Measurements from ENCODE around the gene SPATA6.

The SPATA6 gene

DNA sequence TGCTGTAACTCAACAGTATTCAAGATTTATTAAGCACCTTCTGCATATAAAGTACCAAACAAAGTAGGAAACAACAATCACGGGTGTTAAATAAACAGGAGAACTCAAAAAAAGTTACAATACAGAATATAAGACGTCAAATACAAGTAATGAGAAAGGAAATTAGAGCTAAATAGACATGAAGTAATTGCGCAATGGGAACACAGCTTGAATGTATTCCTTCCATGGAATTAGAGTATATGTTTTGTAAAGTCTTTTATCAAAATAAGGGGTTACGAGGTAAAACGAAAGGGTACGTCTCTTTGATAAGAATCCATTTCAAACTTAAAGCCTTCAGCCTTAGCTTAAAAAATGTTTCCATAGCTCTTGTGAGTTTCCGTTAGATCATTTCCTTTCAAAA is 109.1 kb downstream of the SPATA6 start:
- TF ChIP-seq ZNF565 (CRISPR knock-in tag; conservative IDR thresholded peaks at IDR 0.05; ENCODE audit: low read depth) (no peak), ISL1 (CRISPR knock-in tag; IDR thresholded peaks at IDR 0.05) (no peak), BACH2 (CRISPR knock-in tag; IDR thresholded peaks at IDR 0.05; ENCODE audit: borderline replicate concordance) (no peak), ZC3H10 (CRISPR knock-in tag; IDR thresholded peaks at IDR 0.05) (no peak)
- ATAC-seq = no peak

- no peak for TF ChIP-seq PPARA (CRISPR knock-in tag; IDR thresholded peaks at IDR 0.05; ENCODE audit: borderline replicate concordance)
- TF ChIP-seq, protein P1, sequence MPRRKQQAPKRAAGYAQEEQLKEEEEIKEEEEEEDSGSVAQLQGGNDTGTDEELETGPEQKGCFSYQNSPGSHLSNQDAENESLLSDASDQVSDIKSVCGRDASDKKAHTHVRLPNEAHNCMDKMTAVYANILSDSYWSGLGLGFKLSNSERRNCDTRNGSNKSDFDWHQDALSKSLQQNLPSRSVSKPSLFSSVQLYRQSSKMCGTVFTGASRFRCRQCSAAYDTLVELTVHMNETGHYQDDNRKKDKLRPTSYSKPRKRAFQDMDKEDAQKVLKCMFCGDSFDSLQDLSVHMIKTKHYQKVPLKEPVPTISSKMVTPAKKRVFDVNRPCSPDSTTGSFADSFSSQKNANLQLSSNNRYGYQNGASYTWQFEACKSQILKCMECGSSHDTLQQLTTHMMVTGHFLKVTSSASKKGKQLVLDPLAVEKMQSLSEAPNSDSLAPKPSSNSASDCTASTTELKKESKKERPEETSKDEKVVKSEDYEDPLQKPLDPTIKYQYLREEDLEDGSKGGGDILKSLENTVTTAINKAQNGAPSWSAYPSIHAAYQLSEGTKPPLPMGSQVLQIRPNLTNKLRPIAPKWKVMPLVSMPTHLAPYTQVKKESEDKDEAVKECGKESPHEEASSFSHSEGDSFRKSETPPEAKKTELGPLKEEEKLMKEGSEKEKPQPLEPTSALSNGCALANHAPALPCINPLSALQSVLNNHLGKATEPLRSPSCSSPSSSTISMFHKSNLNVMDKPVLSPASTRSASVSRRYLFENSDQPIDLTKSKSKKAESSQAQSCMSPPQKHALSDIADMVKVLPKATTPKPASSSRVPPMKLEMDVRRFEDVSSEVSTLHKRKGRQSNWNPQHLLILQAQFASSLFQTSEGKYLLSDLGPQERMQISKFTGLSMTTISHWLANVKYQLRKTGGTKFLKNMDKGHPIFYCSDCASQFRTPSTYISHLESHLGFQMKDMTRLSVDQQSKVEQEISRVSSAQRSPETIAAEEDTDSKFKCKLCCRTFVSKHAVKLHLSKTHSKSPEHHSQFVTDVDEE (CRISPR knock-in tag; IDR thresholded peaks at IDR 0.05) = no peak
- TF ChIP-seq GLIS3 (CRISPR knock-in tag; IDR thresholded peaks at IDR 0.05) = no peak
- no peak for TF ChIP-seq TOX (CRISPR knock-in tag; IDR thresholded peaks at IDR 0.05; ENCODE audit: borderline replicate concordance)
- no peak for TF ChIP-seq ARNTL (CRISPR knock-in tag; IDR thresholded peaks at IDR 0.05; ENCODE audit: borderline replicate concordance, low read depth)
- TF ChIP-seq ZFP30 (CRISPR knock-in tag; IDR thresholded peaks at IDR 0.05) = no peak
- no peak for TF ChIP-seq ZC3H10 (CRISPR knock-in tag; IDR thresholded peaks at IDR 0.05)
- ATAC-seq = no peak
These were observed 115.1 kb downstream of the SPATA6 start for GRCh38 chr1:48356901-48357300.

- TF ChIP-seq OSR1 (CRISPR knock-in tag; IDR thresholded peaks at IDR 0.05) (no peak), ZFP3 (CRISPR knock-in tag; IDR thresholded peaks at IDR 0.05) (no peak), ZC3H10 (CRISPR knock-in tag; IDR thresholded peaks at IDR 0.05) (no peak), ZFP30 (CRISPR knock-in tag; IDR thresholded peaks at IDR 0.05) (no peak), CSDC2 (CRISPR knock-in tag; IDR thresholded peaks at IDR 0.05) (no peak), CSRNP3 (CRISPR knock-in tag; IDR thresholded peaks at IDR 0.05) (no peak), SNAI2 (CRISPR knock-in tag; IDR thresholded peaks at IDR 0.05) (no peak), ISL1 (CRISPR knock-in tag; IDR thresholded peaks at IDR 0.05) (no peak), ARNTL (CRISPR knock-in tag; IDR thresholded peaks at IDR 0.05; ENCODE audit: borderline replicate concordance, low read depth) (no peak), ZNF565 (CRISPR knock-in tag; conservative IDR thresholded peaks at IDR 0.05; ENCODE audit: low read depth) (no peak), TOX (CRISPR knock-in tag; IDR thresholded peaks at IDR 0.05; ENCODE audit: borderline replicate concordance) (no peak), PPARA (CRISPR knock-in tag; IDR thresholded peaks at IDR 0.05; ENCODE audit: borderline replicate concordance) (no peak)
- TF ChIP-seq, protein P2, sequence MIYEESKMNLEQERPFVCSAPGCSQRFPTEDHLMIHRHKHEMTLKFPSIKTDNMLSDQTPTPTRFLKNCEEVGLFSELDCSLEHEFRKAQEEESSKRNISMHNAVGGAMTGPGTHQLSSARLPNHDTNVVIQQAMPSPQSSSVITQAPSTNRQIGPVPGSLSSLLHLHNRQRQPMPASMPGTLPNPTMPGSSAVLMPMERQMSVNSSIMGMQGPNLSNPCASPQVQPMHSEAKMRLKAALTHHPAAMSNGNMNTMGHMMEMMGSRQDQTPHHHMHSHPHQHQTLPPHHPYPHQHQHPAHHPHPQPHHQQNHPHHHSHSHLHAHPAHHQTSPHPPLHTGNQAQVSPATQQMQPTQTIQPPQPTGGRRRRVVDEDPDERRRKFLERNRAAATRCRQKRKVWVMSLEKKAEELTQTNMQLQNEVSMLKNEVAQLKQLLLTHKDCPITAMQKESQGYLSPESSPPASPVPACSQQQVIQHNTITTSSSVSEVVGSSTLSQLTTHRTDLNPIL (CRISPR knock-in tag; IDR thresholded peaks at IDR 0.05; ENCODE audit: low read depth) = no peak
- no peak for ATAC-seq
These were observed 127.6 kb downstream of the SPATA6 start for GRCh38 chr1:48344373-48344772.

DNA sequence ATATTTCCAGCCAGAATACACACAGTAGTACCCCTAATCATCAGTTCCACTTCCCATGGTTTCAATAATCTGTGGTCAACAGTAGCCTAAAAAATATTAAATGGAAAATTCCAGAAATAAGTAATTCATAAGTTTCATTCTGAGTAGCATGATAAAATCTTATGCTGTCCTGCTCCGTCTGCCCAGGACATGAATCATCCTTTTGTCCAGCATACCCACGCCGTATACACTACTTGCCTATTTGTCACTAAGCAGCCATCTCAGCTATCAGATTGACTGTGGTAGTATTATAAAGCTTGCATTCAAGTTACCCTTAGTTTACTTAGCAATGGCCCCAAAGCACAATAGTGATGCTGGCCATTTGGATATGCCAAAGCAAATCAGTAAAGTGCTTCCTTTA is 130.8 kb downstream of the SPATA6 start:
- TF ChIP-seq POU6F1 (CRISPR knock-in tag; IDR thresholded peaks at IDR 0.05; ENCODE audit: borderline replicate concordance, low read depth) (no peak), ISL1 (CRISPR knock-in tag; IDR thresholded peaks at IDR 0.05) (peak; percentile 30; the same call in 1 of the 2 replicates), PATZ1 (CRISPR knock-in tag; IDR thresholded peaks at IDR 0.05; ENCODE audit: borderline replicate concordance) (no peak)
- peak; percentile 94 for ATAC-seq

Data from SK-N-SH treated with all-trans-retinoic acid at 6 μM for 48 hours (cell line).